DND-41 (cell line): Measurements from ENCODE around the gene OR52N1.

Experiments used
- ATAC-seq: fragments of 200-7000 bp; cut with Tn5 transposase; 3 replicates; pipeline ENCODE4 v1.9.1; 2021; ENCODE audit warnings: low read depth; ENCODE audit not compliant: insufficient read depth
- DNase-seq: peaks from one replicate; pipeline ENCODE4 v3.0.0-alpha.2; 2020
- H2AFZ ChIP-seq: 2 replicates; pipeline ENCODE4 v1.6.0; 2012; ENCODE audit warnings: low read depth, low read length
- H3K27ac ChIP-seq: 2 replicates; pipeline ENCODE4 v1.5.1; 2012; ENCODE audit warnings: low read length, inconsistent platforms
- H3K27me3 ChIP-seq: fragments of 200-600 bp; sonication (generic); 2 replicates; pipeline ENCODE4 v1.6.0; 2012; ENCODE audit warnings: low read length, mild to moderate bottlenecking, inconsistent platforms; ENCODE audit not compliant: insufficient read depth, poor library complexity
- H3K36me3 ChIP-seq: 2 replicates; pipeline ENCODE4 v1.5.1; 2012; ENCODE audit warnings: low read length, inconsistent platforms; ENCODE audit not compliant: insufficient read depth
- H3K4me1 ChIP-seq: 2 replicates; pipeline ENCODE4 v1.5.1; 2012; ENCODE audit warnings: mild to moderate bottlenecking, low read length; ENCODE audit not compliant: insufficient read depth
- H3K4me2 ChIP-seq: 2 replicates; pipeline ENCODE4 v1.6.0; 2012; ENCODE audit warnings: mild to moderate bottlenecking, moderate library complexity, low read length, inconsistent platforms; ENCODE audit not compliant: insufficient read depth
- H3K4me3 ChIP-seq, 2 experiments: fragments of 200-600 bp in 1 of 2; shearing (Covaris generic) in 1 of 2; 2 replicates each; pipeline ENCODE4 v1.5.1; 2012 to 2016; ENCODE audit warnings: inconsistent platforms in 2 of 2, low read length in 2 of 2, mild to moderate bottlenecking in 2 of 2, low read depth in 1 of 2, moderate library complexity in 1 of 2
- H3K79me2 ChIP-seq: 2 replicates; pipeline ENCODE4 v1.6.0; 2012; ENCODE audit warnings: low read length, inconsistent platforms; ENCODE audit not compliant: insufficient read depth
- H3K9ac ChIP-seq: 2 replicates; pipeline ENCODE4 v1.6.0; 2012; ENCODE audit warnings: low read depth, mild to moderate bottlenecking, inconsistent platforms, low read length, moderate library complexity
- H3K9me3 ChIP-seq: 2 replicates; pipeline ENCODE4 v1.5.1; 2012; ENCODE audit warnings: low read length, moderate library complexity, mild to moderate bottlenecking, inconsistent platforms; ENCODE audit not compliant: insufficient read depth, severe bottlenecking
- H4K20me1 ChIP-seq: 2 replicates; pipeline ENCODE4 v1.6.0; 2012; ENCODE audit warnings: low read length; ENCODE audit not compliant: insufficient read depth
- EZH2 ChIP-seq: IDR thresholded peaks from 3 replicates; pipeline ENCODE4 v1.6.1; 2012; ENCODE audit warnings: borderline replicate concordance, low read depth, mild to moderate bottlenecking, moderate library complexity, low read length, inconsistent platforms; ENCODE audit not compliant: severe bottlenecking
- TF ChIP-seq, protein P1 (sequence below): IDR thresholded peaks from 2 replicates; pipeline ENCODE4 v1.5.1; 2012; ENCODE audit warnings: borderline replicate concordance, low read length, moderate library complexity, mild to moderate bottlenecking; ENCODE audit not compliant: poor library complexity, severe bottlenecking; ENCODE audit errors: extremely low read depth

The OR52N1 gene

DNA sequence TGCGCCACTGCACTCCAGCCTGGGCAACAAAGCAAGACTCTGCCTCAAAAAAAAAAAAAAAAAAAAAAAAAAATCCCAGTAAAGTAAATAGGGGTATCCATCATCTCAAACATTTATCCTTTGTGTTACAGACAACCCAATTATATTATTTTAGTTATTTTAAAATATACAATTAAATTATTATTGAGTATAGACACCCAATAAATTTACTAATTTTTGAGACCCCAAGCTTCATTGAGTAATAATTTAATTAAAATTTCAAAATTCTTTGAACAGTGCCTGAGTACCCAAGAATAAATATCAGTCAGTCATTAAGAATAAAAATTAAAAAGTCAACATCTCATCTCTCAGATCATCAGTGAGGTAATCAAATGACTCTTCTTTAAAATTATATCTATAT is 37.1 kb downstream of the OR52N1 start, which contains the start of gene OR52N4:
TSS of gene OR52N4 (plus strand) at position 301 of the 400 bp plus-strand sequence. CDS start 498 bp downstream, outside the sequence.
- Histone ChIP-seq H2AFZ (no peak within 1 kb of the TSS), H3K9me3 (no peaks in the 10 kb centered on the region), H3K4me2 (no peak within 1 kb of the TSS), H3K36me3 (no peaks in the 10 kb centered on the region), H3K27ac (no peak within 1 kb of the TSS), H3K27me3 (peaks cover 20% of the 10 kb centered on the region), H3K4me3 (no peak within 1 kb of the TSS), H3K4me1 (no peaks in the 10 kb centered on the region), H3K79me2 (no peaks in the 10 kb centered on the region), H3K9ac (no peak within 1 kb of the TSS), H4K20me1 (no peaks in the 10 kb centered on the region)
- TF ChIP-seq, protein P1, sequence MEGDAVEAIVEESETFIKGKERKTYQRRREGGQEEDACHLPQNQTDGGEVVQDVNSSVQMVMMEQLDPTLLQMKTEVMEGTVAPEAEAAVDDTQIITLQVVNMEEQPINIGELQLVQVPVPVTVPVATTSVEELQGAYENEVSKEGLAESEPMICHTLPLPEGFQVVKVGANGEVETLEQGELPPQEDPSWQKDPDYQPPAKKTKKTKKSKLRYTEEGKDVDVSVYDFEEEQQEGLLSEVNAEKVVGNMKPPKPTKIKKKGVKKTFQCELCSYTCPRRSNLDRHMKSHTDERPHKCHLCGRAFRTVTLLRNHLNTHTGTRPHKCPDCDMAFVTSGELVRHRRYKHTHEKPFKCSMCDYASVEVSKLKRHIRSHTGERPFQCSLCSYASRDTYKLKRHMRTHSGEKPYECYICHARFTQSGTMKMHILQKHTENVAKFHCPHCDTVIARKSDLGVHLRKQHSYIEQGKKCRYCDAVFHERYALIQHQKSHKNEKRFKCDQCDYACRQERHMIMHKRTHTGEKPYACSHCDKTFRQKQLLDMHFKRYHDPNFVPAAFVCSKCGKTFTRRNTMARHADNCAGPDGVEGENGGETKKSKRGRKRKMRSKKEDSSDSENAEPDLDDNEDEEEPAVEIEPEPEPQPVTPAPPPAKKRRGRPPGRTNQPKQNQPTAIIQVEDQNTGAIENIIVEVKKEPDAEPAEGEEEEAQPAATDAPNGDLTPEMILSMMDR: no peak
- no peak for TF ChIP-seq EZH2
- no peak for ATAC-seq
- DNase-seq: no peak

DNA sequence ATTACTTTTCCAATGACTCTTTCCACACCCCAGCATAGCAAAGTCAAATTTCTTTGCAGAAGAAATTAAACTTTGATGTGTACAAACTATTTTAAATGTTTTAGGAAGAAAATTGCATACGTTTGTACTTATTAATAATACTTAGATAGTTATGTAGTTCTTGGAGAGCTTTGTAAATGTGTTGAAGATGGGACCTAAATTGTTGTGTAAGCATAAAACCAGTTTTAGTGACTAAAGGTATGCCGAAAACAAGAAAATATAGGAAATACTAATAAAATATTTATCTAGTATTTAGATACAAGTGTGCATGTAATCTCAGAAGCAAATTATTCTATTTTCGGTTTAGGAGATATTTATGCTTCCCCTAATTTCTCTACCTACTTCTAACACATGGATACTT is 41.2 kb downstream of the OR52N1 start:
- peaks cover 16% of the 10 kb centered on the region for H3K27me3 ChIP-seq
- no peaks in the 10 kb centered on the region for H4K20me1 ChIP-seq
- TF ChIP-seq, protein P1: no peak
- no peak for TF ChIP-seq EZH2
- H3K9ac ChIP-seq: no peak overlapping the region
- no peak overlapping the region for H3K4me2 ChIP-seq
- H3K79me2 ChIP-seq: no peaks in the 10 kb centered on the region
- H3K9me3 ChIP-seq: no peaks in the 10 kb centered on the region
- DNase-seq (no peak), ATAC-seq (no peak)
- H3K27ac ChIP-seq: no peak overlapping the region
- no peak overlapping the region for H3K4me3 ChIP-seq
- H3K36me3 ChIP-seq: no peaks in the 10 kb centered on the region
- no peaks in the 10 kb centered on the region for H3K4me1 ChIP-seq
- no peak overlapping the region for H2AFZ ChIP-seq

DNA sequence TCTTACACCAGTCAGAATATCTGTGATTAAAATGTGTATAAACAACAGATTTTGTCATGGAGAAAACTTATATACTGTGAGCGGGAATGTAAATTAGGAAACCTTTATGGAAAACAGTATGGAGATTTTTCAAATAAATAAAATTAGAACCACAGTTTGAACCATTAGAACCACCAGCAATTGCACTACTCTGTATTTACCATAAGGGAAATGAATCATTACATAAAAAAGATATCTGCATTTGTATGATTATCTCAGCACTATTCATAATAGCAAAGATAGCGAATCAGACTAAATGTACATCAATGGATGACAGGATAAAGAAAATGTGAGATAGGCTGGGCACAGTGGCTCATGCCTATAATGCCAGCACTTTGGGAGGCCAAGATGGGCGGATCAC is 44.5 kb downstream of the OR52N1 start:
- no peak for ATAC-seq
- H3K4me1 ChIP-seq: no peaks in the 10 kb centered on the region
- TF ChIP-seq, protein P1: no peak
- no peak for TF ChIP-seq EZH2
- no peak overlapping the region for H3K27ac ChIP-seq
- DNase-seq: no peak
- H2AFZ ChIP-seq: no peak overlapping the region
- no peaks in the 10 kb centered on the region for H3K36me3 ChIP-seq
- H4K20me1 ChIP-seq: no peaks in the 10 kb centered on the region
- no peak overlapping the region for H3K9ac ChIP-seq
- no peaks in the 10 kb centered on the region for H3K79me2 ChIP-seq
- no peak overlapping the region for H3K4me2 ChIP-seq
- H3K4me3 ChIP-seq: no peak overlapping the region
- no peaks in the 10 kb centered on the region for H3K9me3 ChIP-seq
- H3K27me3 ChIP-seq: peaks cover 10% of the 10 kb centered on the region

DNA sequence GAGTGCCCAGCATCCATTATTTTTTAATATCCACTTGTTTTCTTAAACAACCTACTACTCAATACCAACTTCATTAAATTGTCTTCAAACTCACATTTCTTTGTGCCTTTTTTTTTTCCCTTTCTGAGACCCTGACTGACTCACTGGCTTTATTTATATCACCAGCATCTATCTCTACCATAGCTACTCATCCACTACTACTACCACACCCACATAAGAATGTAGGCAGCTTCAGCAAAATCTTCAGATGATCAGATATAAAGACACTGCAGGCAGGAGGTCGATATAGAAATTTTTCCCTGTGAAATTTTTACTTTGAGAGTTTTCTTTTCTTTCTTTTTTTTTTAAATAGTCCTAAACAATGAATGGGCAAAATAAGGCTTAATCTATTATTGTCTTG is 52.6 kb downstream of the OR52N1 start:
- H3K9ac ChIP-seq: no peak overlapping the region
- DNase-seq (no peak), ATAC-seq (no peak)
- no peak overlapping the region for H3K4me3 ChIP-seq
- H3K9me3 ChIP-seq: no peaks in the 10 kb centered on the region
- no peak for TF ChIP-seq EZH2
- TF ChIP-seq, protein P1: no peak
- H3K36me3 ChIP-seq: no peaks in the 10 kb centered on the region
- H3K27me3 ChIP-seq: peaks cover 16% of the 10 kb centered on the region
- no peaks in the 10 kb centered on the region for H3K79me2 ChIP-seq
- no peaks in the 10 kb centered on the region for H3K4me1 ChIP-seq
- no peak overlapping the region for H2AFZ ChIP-seq
- no peak overlapping the region for H3K4me2 ChIP-seq
- H3K27ac ChIP-seq: no peak overlapping the region
- H4K20me1 ChIP-seq: no peaks in the 10 kb centered on the region
